ENCODE data around the gene HAPLN1.
A peak's percentile ranks its signal among the peaks of the same experiment; 100 is the strongest.

The HAPLN1 gene

DNA sequence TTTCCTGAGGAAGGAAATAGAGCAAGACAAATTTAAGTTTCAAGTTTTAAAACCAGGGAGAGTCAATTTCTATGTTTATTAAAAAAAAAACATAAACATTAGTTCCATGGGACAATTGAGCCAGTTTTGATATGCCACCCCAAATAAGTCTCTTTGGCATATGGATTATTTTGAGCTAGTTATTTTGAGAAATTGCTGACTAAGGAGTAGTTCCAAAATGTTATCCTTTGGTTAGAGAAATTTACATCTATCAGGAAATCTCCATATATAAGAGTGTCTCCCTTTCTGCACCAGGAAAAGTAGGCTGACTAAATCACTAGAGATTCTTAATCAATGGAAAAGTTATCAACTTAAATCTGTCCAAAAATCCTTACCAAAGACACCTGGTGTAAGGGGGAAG is 105.8 kb downstream of the HAPLN1 start:
- Histone ChIP-seq H3K9ac (ENCODE audit: low read depth, low read length, poor library complexity, severe bottlenecking) (no peak overlapping the region), H2AFZ (ENCODE audit: low read length) (no peak overlapping the region), H3K9me3 (ENCODE audit: insufficient read depth, low read depth, low read length) (no peaks in the 10 kb centered on the region), H3K4me3 (ENCODE audit: low read length, poor library complexity, severe bottlenecking) (no peak overlapping the region), H3K4me2 (ENCODE audit: low read depth, low read length, poor library complexity, severe bottlenecking) (no peak overlapping the region), H3K36me3 (ENCODE audit: insufficient read depth, low read length) (no peaks in the 10 kb centered on the region), H3F3A (ENCODE audit: low read depth) (no peaks in the 10 kb centered on the region), H3K27me3 (ENCODE audit: insufficient read depth, low read length, poor library complexity, severe bottlenecking) (no peaks in the 10 kb centered on the region), H4K20me1 (ENCODE audit: insufficient read depth, low read length, poor library complexity, severe bottlenecking) (no peaks in the 10 kb centered on the region), H3K9me2 (replicated peaks; ENCODE audit: low read depth, low read length) (no peaks in the 10 kb centered on the region), H3K4me1 (ENCODE audit: insufficient read depth, low read length, poor library complexity, severe bottlenecking) (no peaks in the 10 kb centered on the region), H3K79me2 (ENCODE audit: insufficient read depth, low read length) (no peaks in the 10 kb centered on the region)
- TF ChIP-seq EZH2phosphoT487 (IDR thresholded peaks at IDR 0.05; ENCODE audit: borderline replicate concordance) = no peak
- TF ChIP-seq, protein P1, sequence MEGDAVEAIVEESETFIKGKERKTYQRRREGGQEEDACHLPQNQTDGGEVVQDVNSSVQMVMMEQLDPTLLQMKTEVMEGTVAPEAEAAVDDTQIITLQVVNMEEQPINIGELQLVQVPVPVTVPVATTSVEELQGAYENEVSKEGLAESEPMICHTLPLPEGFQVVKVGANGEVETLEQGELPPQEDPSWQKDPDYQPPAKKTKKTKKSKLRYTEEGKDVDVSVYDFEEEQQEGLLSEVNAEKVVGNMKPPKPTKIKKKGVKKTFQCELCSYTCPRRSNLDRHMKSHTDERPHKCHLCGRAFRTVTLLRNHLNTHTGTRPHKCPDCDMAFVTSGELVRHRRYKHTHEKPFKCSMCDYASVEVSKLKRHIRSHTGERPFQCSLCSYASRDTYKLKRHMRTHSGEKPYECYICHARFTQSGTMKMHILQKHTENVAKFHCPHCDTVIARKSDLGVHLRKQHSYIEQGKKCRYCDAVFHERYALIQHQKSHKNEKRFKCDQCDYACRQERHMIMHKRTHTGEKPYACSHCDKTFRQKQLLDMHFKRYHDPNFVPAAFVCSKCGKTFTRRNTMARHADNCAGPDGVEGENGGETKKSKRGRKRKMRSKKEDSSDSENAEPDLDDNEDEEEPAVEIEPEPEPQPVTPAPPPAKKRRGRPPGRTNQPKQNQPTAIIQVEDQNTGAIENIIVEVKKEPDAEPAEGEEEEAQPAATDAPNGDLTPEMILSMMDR (conservative IDR thresholded peaks at IDR 0.05; ENCODE audit: low read length) = no peak

DNA sequence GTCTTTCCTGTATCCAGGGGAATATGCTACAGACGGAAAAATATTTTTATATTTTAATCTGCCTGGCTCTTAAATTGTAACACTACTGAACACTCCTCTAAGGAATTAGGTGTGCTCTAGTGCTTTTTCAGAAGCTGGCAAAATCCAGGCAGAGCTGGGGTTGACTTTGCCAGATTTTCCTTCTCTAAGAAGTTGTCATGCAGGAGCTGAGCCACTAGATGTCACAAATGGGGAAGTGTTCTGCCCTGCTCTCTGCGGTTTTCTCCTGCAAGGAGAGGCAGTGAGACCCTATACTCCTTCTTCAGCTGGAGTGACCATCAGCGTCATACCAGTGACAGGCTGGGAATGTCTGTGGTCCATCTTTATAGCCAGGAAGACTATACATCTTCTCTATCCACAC is 112.5 kb downstream of the HAPLN1 start:
- Histone ChIP-seq H3K4me2 (ENCODE audit: low read depth, low read length, poor library complexity, severe bottlenecking) (no peak overlapping the region), H2AFZ (ENCODE audit: low read length) (no peak overlapping the region), H3K9ac (ENCODE audit: low read depth, low read length, poor library complexity, severe bottlenecking) (no peak overlapping the region), H3F3A (ENCODE audit: low read depth) (no peaks in the 10 kb centered on the region), H3K9me3 (ENCODE audit: insufficient read depth, low read depth, low read length) (no peaks in the 10 kb centered on the region), H3K4me3 (ENCODE audit: low read length, poor library complexity, severe bottlenecking) (no peak overlapping the region), H4K20me1 (ENCODE audit: insufficient read depth, low read length, poor library complexity, severe bottlenecking) (no peaks in the 10 kb centered on the region), H3K79me2 (ENCODE audit: insufficient read depth, low read length) (no peaks in the 10 kb centered on the region), H3K27me3 (ENCODE audit: insufficient read depth, low read length, poor library complexity, severe bottlenecking) (no peaks in the 10 kb centered on the region), H3K36me3 (ENCODE audit: insufficient read depth, low read length) (no peaks in the 10 kb centered on the region), H3K9me2 (replicated peaks; ENCODE audit: low read depth, low read length) (no peaks in the 10 kb centered on the region), H3K4me1 (ENCODE audit: insufficient read depth, low read length, poor library complexity, severe bottlenecking) (no peaks in the 10 kb centered on the region)
- no peak for TF ChIP-seq EZH2phosphoT487 (IDR thresholded peaks at IDR 0.05; ENCODE audit: borderline replicate concordance)
- TF ChIP-seq, protein P1 (conservative IDR thresholded peaks at IDR 0.05; ENCODE audit: low read length) = peak; percentile 60

DNA sequence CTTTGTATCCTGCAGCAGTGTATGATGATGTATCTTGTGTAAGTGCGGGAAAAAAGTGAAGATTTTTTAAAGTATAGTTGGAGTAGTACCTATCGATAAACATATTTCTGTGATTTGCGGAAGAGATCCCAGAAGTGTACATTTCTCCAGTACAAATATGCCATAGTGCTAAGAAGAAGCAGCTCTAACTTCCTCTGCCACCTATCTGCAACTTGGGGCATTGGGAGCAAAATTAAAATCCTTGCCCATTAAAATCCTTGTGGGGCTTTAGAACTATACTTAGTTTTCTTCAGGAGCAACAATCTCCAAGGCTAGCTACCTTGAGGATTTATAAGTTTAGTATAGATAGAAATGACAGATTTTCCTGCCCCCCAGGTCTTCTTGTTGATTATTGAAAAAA is 125.4 kb downstream of the HAPLN1 start:
- Histone ChIP-seq H3K9me3 (ENCODE audit: insufficient read depth, low read depth, low read length) (no peaks in the 10 kb centered on the region), H3K9me2 (replicated peaks; ENCODE audit: low read depth, low read length) (no peaks in the 10 kb centered on the region), H3F3A (ENCODE audit: low read depth) (no peaks in the 10 kb centered on the region), H3K4me1 (ENCODE audit: insufficient read depth, low read length, poor library complexity, severe bottlenecking) (no peaks in the 10 kb centered on the region), H3K79me2 (ENCODE audit: insufficient read depth, low read length) (no peaks in the 10 kb centered on the region), H3K4me3 (ENCODE audit: low read length, poor library complexity, severe bottlenecking) (no peak overlapping the region), H3K36me3 (ENCODE audit: insufficient read depth, low read length) (no peaks in the 10 kb centered on the region), H3K27me3 (ENCODE audit: insufficient read depth, low read length, poor library complexity, severe bottlenecking) (no peaks in the 10 kb centered on the region), H4K20me1 (ENCODE audit: insufficient read depth, low read length, poor library complexity, severe bottlenecking) (no peaks in the 10 kb centered on the region), H2AFZ (ENCODE audit: low read length) (no peak overlapping the region), H3K9ac (ENCODE audit: low read depth, low read length, poor library complexity, severe bottlenecking) (no peak overlapping the region), H3K4me2 (ENCODE audit: low read depth, low read length, poor library complexity, severe bottlenecking) (no peak overlapping the region)
- TF ChIP-seq, protein P1 (conservative IDR thresholded peaks at IDR 0.05; ENCODE audit: low read length) = 0 out of 2 replicates have a peak, but pooled peaks have one; percentile 15
- TF ChIP-seq EZH2phosphoT487 (IDR thresholded peaks at IDR 0.05; ENCODE audit: borderline replicate concordance) = no peak

Data from Loucy (cell line).